ENCODE results near the gene PEAK1. TPM values are rescaled to one million over a fixed set of nuclear protein-coding genes. Genes with fewer than 3 reads are reported as not detected.
A peak's percentile ranks its signal among the peaks of the same experiment; 100 is the strongest.

PEAK1 gene
- total and polyA plus RNA-seq, 2 experiments from 2014 or later: 7.8 to 34.1 TPM

DNA sequence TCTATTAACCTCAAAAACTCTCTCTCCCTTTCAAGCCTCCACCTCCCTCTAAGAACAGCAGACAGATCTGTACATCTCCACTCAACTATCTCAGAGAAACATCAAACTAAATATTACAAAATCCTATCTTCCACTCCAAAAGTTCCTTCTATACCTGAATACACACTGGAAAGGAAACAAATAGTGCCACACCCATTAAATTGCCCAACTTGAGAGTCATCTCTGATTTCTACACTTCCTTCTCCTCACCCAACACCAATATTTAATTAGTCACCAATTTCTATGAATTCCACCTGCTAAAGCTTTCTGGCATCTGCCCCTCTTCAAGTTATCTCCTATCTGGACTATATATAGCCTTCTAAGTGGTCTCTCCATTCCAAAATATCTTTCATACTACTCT lies 65.8 kb downstream of the PEAK1 start (continued):
- TF ChIP-seq, protein P1, sequence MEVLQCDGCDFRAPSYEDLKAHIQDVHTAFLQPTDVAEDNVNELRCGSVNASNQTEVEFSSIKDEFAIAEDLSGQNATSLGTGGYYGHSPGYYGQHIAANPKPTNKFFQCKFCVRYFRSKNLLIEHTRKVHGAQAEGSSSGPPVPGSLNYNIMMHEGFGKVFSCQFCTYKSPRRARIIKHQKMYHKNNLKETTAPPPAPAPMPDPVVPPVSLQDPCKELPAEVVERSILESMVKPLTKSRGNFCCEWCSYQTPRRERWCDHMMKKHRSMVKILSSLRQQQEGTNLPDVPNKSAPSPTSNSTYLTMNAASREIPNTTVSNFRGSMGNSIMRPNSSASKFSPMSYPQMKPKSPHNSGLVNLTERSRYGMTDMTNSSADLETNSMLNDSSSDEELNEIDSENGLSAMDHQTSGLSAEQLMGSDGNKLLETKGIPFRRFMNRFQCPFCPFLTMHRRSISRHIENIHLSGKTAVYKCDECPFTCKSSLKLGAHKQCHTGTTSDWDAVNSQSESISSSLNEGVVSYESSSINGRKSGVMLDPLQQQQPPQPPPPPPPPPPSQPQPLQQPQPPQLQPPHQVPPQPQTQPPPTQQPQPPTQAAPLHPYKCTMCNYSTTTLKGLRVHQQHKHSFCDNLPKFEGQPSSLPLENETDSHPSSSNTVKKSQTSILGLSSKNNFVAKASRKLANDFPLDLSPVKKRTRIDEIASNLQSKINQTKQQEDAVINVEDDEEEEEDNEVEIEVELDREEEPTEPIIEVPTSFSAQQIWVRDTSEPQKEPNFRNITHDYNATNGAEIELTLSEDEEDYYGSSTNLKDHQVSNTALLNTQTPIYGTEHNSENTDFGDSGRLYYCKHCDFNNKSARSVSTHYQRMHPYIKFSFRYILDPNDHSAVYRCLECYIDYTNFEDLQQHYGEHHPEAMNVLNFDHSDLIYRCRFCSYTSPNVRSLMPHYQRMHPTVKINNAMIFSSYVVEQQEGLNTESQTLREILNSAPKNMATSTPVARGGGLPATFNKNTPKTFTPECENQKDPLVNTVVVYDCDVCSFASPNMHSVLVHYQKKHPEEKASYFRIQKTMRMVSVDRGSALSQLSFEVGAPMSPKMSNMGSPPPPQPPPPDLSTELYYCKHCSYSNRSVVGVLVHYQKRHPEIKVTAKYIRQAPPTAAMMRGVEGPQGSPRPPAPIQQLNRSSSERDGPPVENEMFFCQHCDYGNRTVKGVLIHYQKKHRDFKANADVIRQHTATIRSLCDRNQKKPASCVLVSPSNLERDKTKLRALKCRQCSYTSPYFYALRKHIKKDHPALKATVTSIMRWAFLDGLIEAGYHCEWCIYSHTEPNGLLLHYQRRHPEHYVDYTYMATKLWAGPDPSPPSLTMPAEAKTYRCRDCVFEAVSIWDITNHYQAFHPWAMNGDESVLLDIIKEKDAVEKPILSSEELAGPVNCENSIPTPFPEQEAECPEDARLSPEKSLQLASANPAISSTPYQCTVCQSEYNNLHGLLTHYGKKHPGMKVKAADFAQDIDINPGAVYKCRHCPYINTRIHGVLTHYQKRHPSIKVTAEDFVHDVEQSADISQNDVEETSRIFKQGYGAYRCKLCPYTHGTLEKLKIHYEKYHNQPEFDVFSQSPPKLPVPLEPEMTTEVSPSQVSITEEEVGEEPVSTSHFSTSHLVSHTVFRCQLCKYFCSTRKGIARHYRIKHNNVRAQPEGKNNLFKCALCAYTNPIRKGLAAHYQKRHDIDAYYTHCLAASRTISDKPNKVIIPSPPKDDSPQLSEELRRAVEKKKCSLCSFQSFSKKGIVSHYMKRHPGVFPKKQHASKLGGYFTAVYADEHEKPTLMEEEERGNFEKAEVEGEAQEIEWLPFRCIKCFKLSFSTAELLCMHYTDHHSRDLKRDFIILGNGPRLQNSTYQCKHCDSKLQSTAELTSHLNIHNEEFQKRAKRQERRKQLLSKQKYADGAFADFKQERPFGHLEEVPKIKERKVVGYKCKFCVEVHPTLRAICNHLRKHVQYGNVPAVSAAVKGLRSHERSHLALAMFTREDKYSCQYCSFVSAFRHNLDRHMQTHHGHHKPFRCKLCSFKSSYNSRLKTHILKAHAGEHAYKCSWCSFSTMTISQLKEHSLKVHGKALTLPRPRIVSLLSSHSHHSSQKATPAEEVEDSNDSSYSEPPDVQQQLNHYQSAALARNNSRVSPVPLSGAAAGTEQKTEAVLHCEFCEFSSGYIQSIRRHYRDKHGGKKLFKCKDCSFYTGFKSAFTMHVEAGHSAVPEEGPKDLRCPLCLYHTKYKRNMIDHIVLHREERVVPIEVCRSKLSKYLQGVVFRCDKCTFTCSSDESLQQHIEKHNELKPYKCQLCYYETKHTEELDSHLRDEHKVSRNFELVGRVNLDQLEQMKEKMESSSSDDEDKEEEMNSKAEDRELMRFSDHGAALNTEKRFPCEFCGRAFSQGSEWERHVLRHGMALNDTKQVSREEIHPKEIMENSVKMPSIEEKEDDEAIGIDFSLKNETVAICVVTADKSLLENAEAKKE (CRISPR knock-in tag; IDR thresholded peaks at IDR 0.05): no peak
- no peak for TF ChIP-seq POLR2AphosphoS5 (IDR thresholded peaks at IDR 0.05; ENCODE audit: low read depth)

GRCh38 chr15:77352887-77353286 lies 67.0 kb downstream of the PEAK1 start:
- DNase-seq (ENCODE audit: low spot score): no peak
- no peak overlapping the region for H3K4me2 ChIP-seq
- no peaks in the 10 kb centered on the region for H3F3A ChIP-seq (replicated peaks; ENCODE audit: low read depth)

DNA sequence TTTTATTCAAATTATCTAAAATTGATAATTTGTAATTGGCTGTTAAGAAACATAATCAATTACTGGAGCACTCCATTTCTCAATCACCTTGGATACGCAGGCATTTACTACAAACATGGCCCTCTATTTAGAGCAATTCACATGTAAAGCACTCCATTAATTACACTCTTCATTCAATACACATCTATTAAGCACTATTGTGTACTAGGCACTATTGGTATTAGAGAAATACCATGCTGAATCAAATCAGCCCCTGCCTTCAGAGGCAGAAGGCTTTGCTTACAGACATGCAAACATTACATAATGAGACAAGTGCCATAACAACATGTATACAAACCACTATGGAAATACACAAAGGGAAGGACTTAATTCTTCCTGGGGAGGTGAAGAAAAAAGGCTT lies 69.1 kb downstream of the PEAK1 start:
- peaks cover 2% of the 10 kb centered on the region for H3K27me3 Mint-ChIP-seq (ENCODE audit: insufficient read depth, low read depth, poor library complexity)
- no peaks in the 10 kb centered on the region; the same call in 1 of the 2 replicates for H4K20me1 ChIP-seq (replicated peaks; ENCODE audit: insufficient read depth)
- 0 out of 3 replicates have a peak, but pooled peaks cover 4% of the 10 kb centered on the region for H3K36me3 Mint-ChIP-seq (ENCODE audit: low read depth)
- H3F3A ChIP-seq (replicated peaks; ENCODE audit: low read depth): no peaks in the 10 kb centered on the region
- H3K27ac ChIP-seq (ENCODE audit: low read depth): 0 out of 2 replicates have a peak overlapping the region, but pooled peaks have one; percentile 18
- H3K9me3 Mint-ChIP-seq: no peaks in the 10 kb centered on the region
- H3K4me3 Mint-ChIP-seq: no peak overlapping the region
- no peaks in the 10 kb centered on the region for H3K27me3 ChIP-seq (ENCODE audit: insufficient read depth)
- peaks cover 20% of the 10 kb centered on the region; the same call in 1 of the 2 replicates for H3K79me2 ChIP-seq (replicated peaks; ENCODE audit: insufficient read depth)
- no peak for ATAC-seq
- H3K27ac Mint-ChIP-seq: 0 out of 2 replicates have a peak overlapping the region, but pooled peaks have one; percentile 30
- no peak for DNase-seq (ENCODE audit: low spot score)
- no peaks in the 10 kb centered on the region for H3K9me2 ChIP-seq (ENCODE audit: insufficient read depth)
- no peaks in the 10 kb centered on the region for H3K36me3 ChIP-seq (ENCODE audit: insufficient read depth)
- H2AFZ ChIP-seq: no peak overlapping the region
- H3K4me3 ChIP-seq: no peak overlapping the region
- peaks cover 20% of the 10 kb centered on the region for H3K4me1 ChIP-seq (ENCODE audit: insufficient read depth)
- peaks cover 16% of the 10 kb centered on the region for H3K4me1 Mint-ChIP-seq
- peak overlapping the region; percentile 33; the same call in 1 of the 2 replicates for H3K4me2 ChIP-seq
- TF ChIP-seq, protein P2, sequence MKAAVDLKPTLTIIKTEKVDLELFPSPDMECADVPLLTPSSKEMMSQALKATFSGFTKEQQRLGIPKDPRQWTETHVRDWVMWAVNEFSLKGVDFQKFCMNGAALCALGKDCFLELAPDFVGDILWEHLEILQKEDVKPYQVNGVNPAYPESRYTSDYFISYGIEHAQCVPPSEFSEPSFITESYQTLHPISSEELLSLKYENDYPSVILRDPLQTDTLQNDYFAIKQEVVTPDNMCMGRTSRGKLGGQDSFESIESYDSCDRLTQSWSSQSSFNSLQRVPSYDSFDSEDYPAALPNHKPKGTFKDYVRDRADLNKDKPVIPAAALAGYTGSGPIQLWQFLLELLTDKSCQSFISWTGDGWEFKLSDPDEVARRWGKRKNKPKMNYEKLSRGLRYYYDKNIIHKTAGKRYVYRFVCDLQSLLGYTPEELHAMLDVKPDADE (IDR thresholded peaks at IDR 0.05): no peak
- no peak for TF ChIP-seq REST (IDR thresholded peaks at IDR 0.05; ENCODE audit: unreplicated experiment)

More at GRCh38 chr15:77352887-77353286, 67.0 kb downstream of the PEAK1 start:
- no peak overlapping the region for H3K4me3 Mint-ChIP-seq
- TF ChIP-seq EZH2 (IDR thresholded peaks at IDR 0.05; ENCODE audit: low read depth, unreplicated experiment): no peak
- Histone ChIP-seq H3K27me3 (ENCODE audit: insufficient read depth) (no peaks in the 10 kb centered on the region), H2AFZ (no peak overlapping the region), H3K4me1 (ENCODE audit: insufficient read depth) (peaks cover 20% of the 10 kb centered on the region), H3K79me2 (replicated peaks; ENCODE audit: insufficient read depth) (peaks cover 13% of the 10 kb centered on the region; the same call in 1 of the 2 replicates), H3K36me3 (ENCODE audit: insufficient read depth) (no peaks in the 10 kb centered on the region), H3K27ac (ENCODE audit: low read depth) (no peak overlapping the region), H3K4me3 (no peak overlapping the region), H3K9me2 (ENCODE audit: insufficient read depth) (no peaks in the 10 kb centered on the region), H4K20me1 (replicated peaks; ENCODE audit: insufficient read depth) (no peaks in the 10 kb centered on the region; the same call in 1 of the 2 replicates)
- peaks cover 16% of the 10 kb centered on the region for H3K4me1 Mint-ChIP-seq
- H3K27ac Mint-ChIP-seq: no peak overlapping the region
- no peaks in the 10 kb centered on the region for H3K36me3 Mint-ChIP-seq (ENCODE audit: low read depth)
- H3K27me3 Mint-ChIP-seq (ENCODE audit: insufficient read depth, low read depth, poor library complexity): peaks cover 2% of the 10 kb centered on the region
- no peaks in the 10 kb centered on the region for H3K9me3 Mint-ChIP-seq
- ATAC-seq: no peak
